Left renal cortex interstitium (tissue), 4 donors: Measurements from ENCODE around the gene PARK7. TPM values are rescaled to one million over a fixed set of nuclear protein-coding genes. Genes with fewer than 3 reads are reported as not detected.
A peak's percentile ranks its signal among the peaks of the same experiment; 100 is the strongest.

Source experiments
- DNase-seq, 4 donors: peaks; one replicate each; pipeline ENCODE4 v3.0.0-alpha.2; 2013; ENCODE audit warnings: low read depth in 4 of 4, low spot score in 2 of 4, missing footprints in 1 of 4
- polyA plus RNA-seq, 4 donors: library from polyadenylated mRNA; unstranded; fragments of 120-200 nt; gene quantifications; one replicate each; pipeline ENCODE4 v1.2.1, GENCODE V29; 2013; ENCODE audit not compliant: insufficient read length in 4 of 4

The PARK7 gene
- polyA plus RNA-seq, 4 donors = 280 to 378 (median 329) TPM

GRCh38 chr1:8021676-8022266 lies 60.3 kb downstream of the PARK7 start:
- no peak for DNase-seq

- no peak for DNase-seq
Measured at GRCh38 chr1:8022395-8023286, 61.1 kb downstream of the PARK7 start.

GRCh38 chr1:8023287-8023994 lies 61.9 kb downstream of the PARK7 start:
- DNase-seq = no peak

- DNase-seq = no peak
Measured at GRCh38 chr1:8023995-8024313, 62.4 kb downstream of the PARK7 start.

- no peak for DNase-seq
Measured at GRCh38 chr1:8024329-8024728, 62.8 kb downstream of the PARK7 start.

GRCh38 chr1:8025061-8025670 lies 63.7 kb downstream of the PARK7 start:
- no peak for DNase-seq

- DNase-seq = no peak
Measured at GRCh38 chr1:8025671-8026144, 64.2 kb downstream of the PARK7 start.

- peak; percentile 64 to 90 (median 86) for DNase-seq
Measured at GRCh38 chr1:8026153-8026975, 64.9 kb downstream of the PARK7 start, which contains the start of gene ERRFI1. Gene ERRFI1, minus strand, starts transcription at chr1:8026309. Its CDS starts 10,690 bp downstream, at chr1:8015619.

- DNase-seq = no peak
Measured at GRCh38 chr1:8026976-8027747, 65.7 kb downstream of the PARK7 start.

- DNase-seq = no peak
Measured at GRCh38 chr1:8027748-8028570, 66.4 kb downstream of the PARK7 start.

GRCh38 chr1:8028571-8028910 lies 67.0 kb downstream of the PARK7 start:
- DNase-seq = no peak

GRCh38 chr1:8031176-8031785 lies 69.8 kb downstream of the PARK7 start:
- DNase-seq = no peak

- DNase-seq = no peak
Measured at GRCh38 chr1:8032366-8032910, 70.9 kb downstream of the PARK7 start.

- DNase-seq = no peak
Measured at GRCh38 chr1:8033322-8033721, 71.8 kb downstream of the PARK7 start.
